ENCODE measurements around the gene DIP2B.

Gene DIP2B

DNA sequence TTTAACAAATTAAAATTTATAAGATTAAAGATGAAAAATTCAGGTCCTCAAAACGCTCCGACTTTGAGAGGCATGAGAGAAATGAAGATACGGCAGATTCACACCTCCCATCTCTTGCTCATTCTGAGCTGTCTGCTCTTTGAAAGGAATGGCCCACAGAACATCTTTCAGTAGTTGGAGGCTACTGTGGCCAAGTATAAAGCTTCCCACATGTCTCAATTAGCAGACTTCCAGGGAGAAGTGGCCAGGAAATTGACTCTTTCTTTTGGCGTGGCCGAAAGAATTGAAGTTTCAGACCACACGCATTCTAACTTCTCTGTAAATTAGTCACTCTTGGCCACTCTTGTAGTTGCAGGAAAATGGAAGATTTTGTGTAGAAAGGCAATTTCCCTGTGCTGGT is 129.2 kb downstream of the DIP2B start:
- POLR2A ChIA-PET: interaction anchor here (0.7 kb wide), 1 partner anchor 127 kb away, joined by 3 read pairs; no protein-coding TSS in a partner anchor
- no peak for DNase-seq (ENCODE audit: extremely low spot score)

DNA sequence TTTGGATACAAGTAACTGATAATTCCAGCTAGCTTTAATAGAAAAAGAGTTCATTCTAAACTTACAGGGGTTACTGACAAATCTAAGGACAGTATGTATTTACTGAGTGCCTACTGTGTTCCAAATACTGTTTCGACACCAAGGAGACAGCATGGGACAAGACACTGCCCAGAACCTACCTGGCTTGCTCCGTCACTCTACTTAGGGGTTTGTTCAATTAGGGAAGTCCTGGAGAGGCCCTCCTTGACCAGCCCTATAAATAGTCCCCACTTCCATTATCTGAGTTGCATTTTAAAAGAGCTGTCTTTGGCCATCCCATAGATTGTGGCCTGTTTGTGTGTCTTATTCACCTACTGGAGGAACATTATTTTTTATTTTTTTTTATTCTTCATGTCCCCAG is 129.6 kb downstream of the DIP2B start:
- no peak for DNase-seq (ENCODE audit: extremely low spot score)
- CTCF ChIA-PET: no interaction called here
- TF ChIP-seq SP1 (IDR thresholded peaks at IDR 0.05): no peak
- TF ChIP-seq CTBP1 (IDR thresholded peaks at IDR 0.05; ENCODE audit: borderline replicate concordance): no peak
- TF ChIP-seq, protein P1, sequence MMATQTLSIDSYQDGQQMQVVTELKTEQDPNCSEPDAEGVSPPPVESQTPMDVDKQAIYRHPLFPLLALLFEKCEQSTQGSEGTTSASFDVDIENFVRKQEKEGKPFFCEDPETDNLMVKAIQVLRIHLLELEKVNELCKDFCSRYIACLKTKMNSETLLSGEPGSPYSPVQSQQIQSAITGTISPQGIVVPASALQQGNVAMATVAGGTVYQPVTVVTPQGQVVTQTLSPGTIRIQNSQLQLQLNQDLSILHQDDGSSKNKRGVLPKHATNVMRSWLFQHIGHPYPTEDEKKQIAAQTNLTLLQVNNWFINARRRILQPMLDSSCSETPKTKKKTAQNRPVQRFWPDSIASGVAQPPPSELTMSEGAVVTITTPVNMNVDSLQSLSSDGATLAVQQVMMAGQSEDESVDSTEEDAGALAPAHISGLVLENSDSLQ (IDR thresholded peaks at IDR 0.05): no peak
- POLR2A ChIA-PET: interaction anchor here (0.7 kb wide), 1 partner anchor 128 kb away, joined by 3 read pairs; no protein-coding TSS in a partner anchor

More for the DNA sequence above, 129.2 kb downstream of the DIP2B start:
- CTCF ChIA-PET: no interaction called here
- no peak for TF ChIP-seq FOXK2 (IDR thresholded peaks at IDR 0.05)
- no peak for TF ChIP-seq SP1 (IDR thresholded peaks at IDR 0.05)
- TF ChIP-seq ZNF384 (IDR thresholded peaks at IDR 0.05): no peak
- no peak for TF ChIP-seq L3MBTL2 (conservative IDR thresholded peaks at IDR 0.05)
- no peak for TF ChIP-seq FOXA1 (IDR thresholded peaks at IDR 0.05)
- TF ChIP-seq ELF4 (IDR thresholded peaks at IDR 0.05): no peak
- TF ChIP-seq, protein P1 (IDR thresholded peaks at IDR 0.05): no peak
- no peak for TF ChIP-seq TARDBP (IDR thresholded peaks at IDR 0.05)
- no peak for TF ChIP-seq ARNT (IDR thresholded peaks at IDR 0.05)
- no peak for TF ChIP-seq NFRKB (IDR thresholded peaks at IDR 0.05)
- TF ChIP-seq CTBP1 (IDR thresholded peaks at IDR 0.05; ENCODE audit: borderline replicate concordance): no peak
- TF ChIP-seq LEF1 (IDR thresholded peaks at IDR 0.05; ENCODE audit: borderline replicate concordance): no peak
- TF ChIP-seq SUZ12 (IDR thresholded peaks at IDR 0.05): no peak
- no peak for TF ChIP-seq HDGF (IDR thresholded peaks at IDR 0.05; ENCODE audit: borderline replicate concordance)
- no peak for TF ChIP-seq BHLHE40 (IDR thresholded peaks at IDR 0.05; ENCODE audit: borderline replicate concordance)
- TF ChIP-seq FOXM1 (IDR thresholded peaks at IDR 0.05; ENCODE audit: borderline replicate concordance): no peak

DNA sequence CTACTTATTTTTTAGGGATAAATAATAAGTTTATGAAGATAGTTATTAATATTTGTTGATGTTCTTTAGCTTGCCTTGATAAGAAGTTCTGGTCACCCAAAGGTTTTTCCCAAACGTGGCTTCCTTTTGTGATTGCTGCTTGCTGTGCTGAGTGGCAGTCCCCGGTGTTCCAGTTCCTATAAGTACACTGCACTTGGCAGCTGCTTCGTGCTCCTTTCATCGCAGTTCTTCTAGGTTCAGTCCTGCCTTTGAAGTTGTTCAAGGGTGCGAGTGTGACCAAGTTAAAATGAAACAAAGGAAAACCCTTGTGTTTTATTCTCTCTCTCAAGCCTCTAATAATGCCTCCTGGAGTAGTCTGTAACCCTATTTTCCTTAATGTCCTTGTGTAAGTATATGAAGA is 130.6 kb downstream of the DIP2B start:
- no peak for DNase-seq (ENCODE audit: extremely low spot score)
- ChIA-PET CTCF (no interaction called here), POLR2A (no interaction called here)
- TF ChIP-seq FOXA1 (IDR thresholded peaks at IDR 0.05) (no peak), SP1 (IDR thresholded peaks at IDR 0.05) (no peak), ZNF384 (IDR thresholded peaks at IDR 0.05) (no peak), HDGF (IDR thresholded peaks at IDR 0.05; ENCODE audit: borderline replicate concordance) (no peak), ARNT (IDR thresholded peaks at IDR 0.05) (no peak), BHLHE40 (IDR thresholded peaks at IDR 0.05; ENCODE audit: borderline replicate concordance) (no peak), TARDBP (IDR thresholded peaks at IDR 0.05) (no peak), CTBP1 (IDR thresholded peaks at IDR 0.05; ENCODE audit: borderline replicate concordance) (no peak), ELF4 (IDR thresholded peaks at IDR 0.05) (no peak), FOXM1 (IDR thresholded peaks at IDR 0.05; ENCODE audit: borderline replicate concordance) (no peak), FOXK2 (IDR thresholded peaks at IDR 0.05) (no peak)
- TF ChIP-seq, protein P1 (IDR thresholded peaks at IDR 0.05): no peak

DNA sequence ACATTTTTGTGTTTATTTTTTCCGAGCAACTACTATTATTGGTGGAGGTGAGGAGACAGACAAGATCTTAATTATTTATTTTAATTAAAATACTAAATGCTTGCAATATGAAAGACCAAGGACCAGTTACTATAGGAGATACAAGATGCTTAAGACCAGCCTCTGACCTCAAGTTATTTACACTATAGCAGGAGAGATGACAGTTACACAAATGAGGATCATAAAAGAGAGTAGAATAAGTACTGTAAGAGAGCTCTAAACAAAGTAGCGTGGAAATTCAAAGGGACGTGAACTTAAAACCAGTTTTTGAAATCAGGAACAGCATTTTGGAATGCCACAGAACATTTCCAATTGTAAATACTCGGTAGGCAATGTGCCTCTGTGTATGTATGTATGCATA is 131.1 kb downstream of the DIP2B start:
- CTCF ChIA-PET: interaction anchor here (0.6 kb wide), 1 partner anchor 77 kb away, joined by 3 read pairs; no protein-coding TSS in a partner anchor
- POLR2A ChIA-PET: no interaction called here
- no peak for DNase-seq (ENCODE audit: extremely low spot score)
- no peak for TF ChIP-seq SUZ12 (IDR thresholded peaks at IDR 0.05)
- no peak for TF ChIP-seq CTBP1 (IDR thresholded peaks at IDR 0.05; ENCODE audit: borderline replicate concordance)
- no peak for TF ChIP-seq FOXA1 (IDR thresholded peaks at IDR 0.05)
- TF ChIP-seq FOXM1 (IDR thresholded peaks at IDR 0.05; ENCODE audit: borderline replicate concordance): no peak
- TF ChIP-seq HDGF (IDR thresholded peaks at IDR 0.05; ENCODE audit: borderline replicate concordance): no peak
- no peak for TF ChIP-seq L3MBTL2 (conservative IDR thresholded peaks at IDR 0.05)
- TF ChIP-seq SP1 (IDR thresholded peaks at IDR 0.05): no peak
- no peak for TF ChIP-seq TARDBP (IDR thresholded peaks at IDR 0.05)

DNA sequence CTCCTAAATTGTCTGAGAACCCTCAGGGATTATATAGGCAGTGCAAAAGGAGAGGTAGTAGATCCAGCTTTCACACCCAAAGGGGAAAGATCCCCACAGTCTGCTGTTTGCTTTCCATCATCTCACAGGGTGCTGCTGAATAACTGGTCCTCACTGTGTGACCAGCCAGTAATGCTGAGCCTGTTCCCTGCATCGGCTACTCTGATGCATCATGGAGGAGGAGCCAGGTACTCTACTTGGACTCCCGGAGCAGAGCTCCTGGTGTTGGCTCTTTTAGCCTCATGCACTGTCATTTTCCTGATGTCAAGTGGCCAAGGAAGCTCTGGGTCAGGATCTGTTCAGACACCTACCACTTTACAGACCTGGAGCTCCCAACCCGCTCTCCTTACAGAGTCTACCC is 131.7 kb downstream of the DIP2B start:
- TF ChIP-seq FOXK2 (IDR thresholded peaks at IDR 0.05) (no peak), ARNT (IDR thresholded peaks at IDR 0.05) (no peak), FOXA1 (IDR thresholded peaks at IDR 0.05) (no peak), CTBP1 (IDR thresholded peaks at IDR 0.05; ENCODE audit: borderline replicate concordance) (no peak), SP1 (IDR thresholded peaks at IDR 0.05) (no peak), ZNF384 (IDR thresholded peaks at IDR 0.05) (no peak), FOXM1 (IDR thresholded peaks at IDR 0.05; ENCODE audit: borderline replicate concordance) (no peak), SUZ12 (IDR thresholded peaks at IDR 0.05) (no peak)
- CTCF ChIA-PET: interaction anchor here (0.6 kb wide), 1 partner anchor 76 kb away, joined by 3 read pairs; no protein-coding TSS in a partner anchor
- POLR2A ChIA-PET: no interaction called here
- no peak for DNase-seq (ENCODE audit: extremely low spot score)

DNA sequence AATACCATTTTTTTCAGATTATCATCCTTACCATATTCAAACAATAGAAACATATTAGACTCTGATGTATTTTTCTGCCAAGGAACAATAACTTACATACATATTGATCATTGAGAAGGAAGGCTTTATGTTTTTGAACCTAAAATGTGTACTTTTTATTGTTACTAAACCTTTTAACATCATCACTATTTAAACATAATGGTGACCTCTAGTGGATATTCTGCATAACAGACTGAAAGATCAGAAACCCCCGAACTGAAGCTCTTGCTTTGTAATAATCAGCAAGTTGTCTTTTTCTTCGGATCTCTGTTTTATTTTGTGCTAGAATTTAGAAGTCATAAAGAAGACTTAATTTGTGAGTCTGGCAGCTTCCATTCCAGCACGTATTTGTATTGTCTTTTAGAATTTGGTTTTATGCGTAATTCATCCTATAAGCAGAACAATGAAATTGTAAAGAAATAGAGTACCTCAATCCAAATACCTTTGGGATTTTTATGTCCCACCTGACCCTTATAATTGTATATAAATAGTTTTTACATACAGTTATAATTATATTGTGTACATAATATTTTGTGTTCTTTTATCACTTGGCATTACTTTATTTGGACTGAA is 133.2 kb downstream of the DIP2B start:
- ChIA-PET POLR2A (no interaction called here), CTCF (interaction anchor here (0.7 to 1.5 kb wide), 3 partner anchors 99 to 234 kb away, joined by 3 to 10 read pairs (median 4); partner anchors contain the start of gene DIP2B)
- peak; percentile 35 for DNase-seq (ENCODE audit: extremely low spot score)
- no peak for TF ChIP-seq BHLHE40 (IDR thresholded peaks at IDR 0.05; ENCODE audit: borderline replicate concordance)
- TF ChIP-seq FOXA1 (IDR thresholded peaks at IDR 0.05): no peak
- TF ChIP-seq L3MBTL2 (conservative IDR thresholded peaks at IDR 0.05): no peak
- TF ChIP-seq ARNT (IDR thresholded peaks at IDR 0.05): no peak
- TF ChIP-seq FOXM1 (IDR thresholded peaks at IDR 0.05; ENCODE audit: borderline replicate concordance): no peak
- no peak for TF ChIP-seq CTBP1 (IDR thresholded peaks at IDR 0.05; ENCODE audit: borderline replicate concordance)
- TF ChIP-seq ELF4 (IDR thresholded peaks at IDR 0.05): no peak
- no peak for TF ChIP-seq TARDBP (IDR thresholded peaks at IDR 0.05)
- TF ChIP-seq FOXK2 (IDR thresholded peaks at IDR 0.05): no peak
- no peak for TF ChIP-seq SP1 (IDR thresholded peaks at IDR 0.05)
- TF ChIP-seq ZNF384 (IDR thresholded peaks at IDR 0.05): no peak
- TF ChIP-seq LEF1 (IDR thresholded peaks at IDR 0.05; ENCODE audit: borderline replicate concordance): no peak

Measured in HEK293T (cell line).